ENCODE measurements around the gene SPINK5.
"Not testable (repeated sequence)": the region's sequence is repeated elsewhere in the genome, so short reads cannot be mapped to it uniquely, and the experiment has no call there.

DNA sequence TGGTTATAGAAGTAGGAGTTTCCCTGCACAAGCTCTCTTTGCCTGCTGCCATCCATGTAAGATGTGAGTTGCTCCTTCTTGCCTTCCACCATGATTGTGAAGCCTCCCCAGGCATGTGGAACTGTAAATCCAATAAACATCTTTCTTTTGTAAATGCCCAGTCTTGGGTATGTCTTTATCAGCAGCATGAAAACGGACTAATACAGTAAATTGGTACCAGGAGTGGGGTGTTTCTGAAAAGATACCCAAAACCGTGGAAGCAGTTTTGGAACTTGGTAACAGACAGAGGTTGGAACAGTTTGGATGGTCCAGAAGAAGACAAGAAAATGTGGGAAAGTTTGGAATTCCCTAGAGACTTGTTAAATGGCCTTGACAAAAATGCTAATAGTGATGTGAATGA lies 8.6 kb upstream of the SPINK5 start:
- TF ChIP-seq, protein P1, sequence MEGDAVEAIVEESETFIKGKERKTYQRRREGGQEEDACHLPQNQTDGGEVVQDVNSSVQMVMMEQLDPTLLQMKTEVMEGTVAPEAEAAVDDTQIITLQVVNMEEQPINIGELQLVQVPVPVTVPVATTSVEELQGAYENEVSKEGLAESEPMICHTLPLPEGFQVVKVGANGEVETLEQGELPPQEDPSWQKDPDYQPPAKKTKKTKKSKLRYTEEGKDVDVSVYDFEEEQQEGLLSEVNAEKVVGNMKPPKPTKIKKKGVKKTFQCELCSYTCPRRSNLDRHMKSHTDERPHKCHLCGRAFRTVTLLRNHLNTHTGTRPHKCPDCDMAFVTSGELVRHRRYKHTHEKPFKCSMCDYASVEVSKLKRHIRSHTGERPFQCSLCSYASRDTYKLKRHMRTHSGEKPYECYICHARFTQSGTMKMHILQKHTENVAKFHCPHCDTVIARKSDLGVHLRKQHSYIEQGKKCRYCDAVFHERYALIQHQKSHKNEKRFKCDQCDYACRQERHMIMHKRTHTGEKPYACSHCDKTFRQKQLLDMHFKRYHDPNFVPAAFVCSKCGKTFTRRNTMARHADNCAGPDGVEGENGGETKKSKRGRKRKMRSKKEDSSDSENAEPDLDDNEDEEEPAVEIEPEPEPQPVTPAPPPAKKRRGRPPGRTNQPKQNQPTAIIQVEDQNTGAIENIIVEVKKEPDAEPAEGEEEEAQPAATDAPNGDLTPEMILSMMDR (IDR thresholded peaks at IDR 0.05; ENCODE audit: insufficient read depth, low read length, poor library complexity, severe bottlenecking) = not testable (repeated sequence)
- not testable (repeated sequence) for TF ChIP-seq EZH2phosphoT487 (conservative IDR thresholded peaks at IDR 0.05; ENCODE audit: low read length)
